Ishikawa (cell line): ENCODE results near the gene PDE4D.

Experiments
- CEBPB ChIP-seq: IDR thresholded peaks from 2 replicates; pipeline ENCODE4 v1.6.1; 2012
- FOXM1 ChIP-seq: IDR thresholded peaks from 2 replicates; pipeline ENCODE4 v1.6.1; 2012; ENCODE audit warnings: low read depth, borderline replicate concordance
- MAX ChIP-seq: IDR thresholded peaks from 2 replicates; pipeline ENCODE4 v1.6.1; 2012
- NFIC ChIP-seq: IDR thresholded peaks from 2 replicates; pipeline ENCODE4 v1.6.1; 2012
- RAD21 ChIP-seq: IDR thresholded peaks from 2 replicates; pipeline ENCODE4 v1.6.1; 2012; ENCODE audit warnings: low read depth
- REST ChIP-seq: IDR thresholded peaks from 2 replicates; pipeline ENCODE4 v1.6.1; 2012; ENCODE audit warnings: low read depth, mild to moderate bottlenecking
- TAF1 ChIP-seq: IDR thresholded peaks from 2 replicates; pipeline ENCODE4 v1.6.1; 2012; ENCODE audit warnings: low read depth, mild to moderate bottlenecking
- USF1 ChIP-seq: IDR thresholded peaks from 2 replicates; pipeline ENCODE4 v1.6.1; 2012
- YY1 ChIP-seq: IDR thresholded peaks from 2 replicates; pipeline ENCODE4 v1.6.1; 2012; ENCODE audit warnings: low read depth

- TF ChIP-seq REST (no peak), RAD21 (no peak), YY1 (no peak), TAF1 (no peak), NFIC (no peak), FOXM1 (no peak), MAX (no peak), USF1 (no peak), CEBPB (no peak)
These were observed 101.9 kb downstream of the PDE4D start for GRCh38 chr5:59791617-59792016.
